Panc1 (cell line): Measurements from ENCODE around the gene GUCY2D. TPM values are rescaled to one million over a fixed set of nuclear protein-coding genes. Genes with fewer than 3 reads are reported as not detected.

Source experiments
- ATAC-seq: fragments of 200-7000 bp; cut with Tn5 transposase; 2 replicates; pipeline ENCODE4 v1.9.1; 2020; ENCODE audit warnings: mild to moderate bottlenecking, moderate library complexity
- BruUV-seq: library from RNA; stranded (reverse); fragments of 400-500 nt; replicated peaks from 2 replicates; lab custom pipeline; 2021; lab: Mats Ljungman, UMichigan
- CTCF ChIA-PET: fragments of 300-600 bp; sonication (Branson Sonifier 250); formaldehyde crosslinking; loops from one replicate; lab custom pipeline; 2022; ENCODE audit warnings: antibody characterized with exemption; lab: Charles Lee
- POLR2A ChIA-PET: fragments of 300-600 bp; sonication (Branson Sonifier 250); formaldehyde crosslinking; loops from one replicate; lab custom pipeline; 2022; ENCODE audit warnings: antibody characterized with exemption; lab: Charles Lee
- DNase-seq: peaks from one replicate; pipeline ENCODE4 v3.0.0-alpha.2; 2010; ENCODE audit warnings: low read depth, low spot score
- H3K27ac ChIP-seq: 2 replicates; pipeline ENCODE4 v1.5.1; 2011; ENCODE audit warnings: mild to moderate bottlenecking, low read length, inconsistent platforms
- H3K27me3 ChIP-seq: fragments of 200-500 bp; sonication (Bioruptor generic); 2 replicates; pipeline ENCODE4 v1.6.0; 2014; ENCODE audit warnings: low read length, inconsistent platforms; ENCODE audit not compliant: control insufficient read depth, insufficient read depth
- H3K36me3 ChIP-seq: fragments of 200-500 bp; sonication (Bioruptor generic); 2 replicates; pipeline ENCODE4 v1.5.1; 2014; ENCODE audit warnings: inconsistent platforms, mild to moderate bottlenecking, low read length, moderate library complexity; ENCODE audit not compliant: control insufficient read depth, insufficient read depth
- H3K4me1 ChIP-seq: 2 replicates; pipeline ENCODE4 v1.5.1; 2011; ENCODE audit warnings: inconsistent platforms, mild to moderate bottlenecking, low read length, moderate library complexity; ENCODE audit not compliant: control insufficient read depth, insufficient read depth
- H3K4me3 ChIP-seq, 2 experiments: 2 replicates each; pipeline ENCODE4 v1.5.1; 2011 to 2012; ENCODE audit warnings: low read depth in 2 of 2, low read length in 2 of 2, mild to moderate bottlenecking in 2 of 2, inconsistent platforms in 1 of 2, moderate library complexity in 1 of 2
- H3K9me3 ChIP-seq: fragments of 200-500 bp; sonication (Bioruptor generic); 2 replicates; pipeline ENCODE4 v1.5.1; 2014; ENCODE audit warnings: low read depth, mild to moderate bottlenecking, inconsistent platforms, low read length, moderate library complexity; ENCODE audit not compliant: control insufficient read depth, insufficient read depth
- POLR2AphosphoS5 ChIP-seq: IDR thresholded peaks from 2 replicates; pipeline ENCODE4 v1.6.1; 2012; ENCODE audit warnings: mild to moderate bottlenecking, low read depth, low read length, moderate library complexity
- SIN3A ChIP-seq: IDR thresholded peaks from 2 replicates; pipeline ENCODE4 v1.6.1; 2012; ENCODE audit warnings: low read depth, mild to moderate bottlenecking, low read length, moderate library complexity, borderline replicate concordance; ENCODE audit not compliant: insufficient read depth
- TCF7L2 ChIP-seq: IDR thresholded peaks from 2 replicates; pipeline ENCODE4 v1.6.1; 2011; ENCODE audit warnings: mild to moderate bottlenecking, low read depth, low read length, inconsistent platforms
- in situ Hi-C: cut with HindIII; loops from 2 replicates; pipeline ENCODE4 v1.10.0; 2016; ENCODE audit warnings: low sequenced_read_pairs, low pct_unique_long_range_greater_than_20kb
- intact Hi-C: fragments of 100-400 bp; cut with micrococcal nuclease; formaldehyde crosslinking; loops from one replicate; pipeline ENCODE4 v1.10.0; 2022; ENCODE audit not compliant: unreplicated experiment
- total RNA-seq: library from RNA; stranded (reverse); gene quantifications from one replicate; pipeline ENCODE4 v1.2.1, GENCODE V29; 2021; ENCODE audit not compliant: unreplicated experiment
- TF ChIP-seq, protein P1 (sequence below), 2 experiments: IDR thresholded peaks; 2 replicates each; pipeline ENCODE4 v1.6.1; 2011 to 2012; ENCODE audit warnings: low read depth in 2 of 2, control low read depth in 1 of 2, low read length in 1 of 2, mild to moderate bottlenecking in 1 of 2, moderate library complexity in 1 of 2; ENCODE audit not compliant: insufficient read depth in 1 of 2
- TF ChIP-seq, protein P2 (sequence below): fragments of 450-650 bp; IDR thresholded peaks from 2 replicates; pipeline ENCODE4 v1.5.1; 2017; ENCODE audit warnings: mild to moderate bottlenecking

GUCY2D gene
- total RNA-seq, 1 experiment from 2014 or later: not detected

DNA sequence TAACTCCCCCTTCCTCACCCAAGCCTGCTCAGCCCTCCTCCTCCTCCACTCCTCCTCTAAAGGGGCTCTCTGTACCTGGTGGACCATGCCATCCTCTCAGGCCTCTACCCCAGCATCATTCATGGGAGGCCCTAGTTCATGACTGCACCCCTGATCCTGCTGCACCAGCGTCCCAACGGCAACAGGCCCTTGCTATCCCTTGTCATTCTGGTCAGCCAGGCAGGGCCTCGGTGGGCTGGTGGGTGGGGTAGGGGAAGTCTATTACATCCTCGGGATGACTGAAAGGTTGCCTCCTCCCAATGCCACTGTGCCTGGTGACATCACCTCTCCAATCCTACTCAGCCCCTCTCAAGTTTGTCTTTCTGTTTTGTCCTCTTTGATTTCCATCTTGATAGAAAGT, 65.4 kb downstream of the GUCY2D start:
- DNase-seq: no peak
- no peaks in the 10 kb centered on the region for H3K27me3 ChIP-seq
- in situ Hi-C loops (no loop called here), intact Hi-C loops (no loop called here)
- no peaks in the 10 kb centered on the region for H3K9me3 ChIP-seq
- no peaks in the 10 kb centered on the region; the same call in 1 of the 2 replicates for H3K36me3 ChIP-seq
- no peaks in the 10 kb centered on the region for H3K4me1 ChIP-seq
- ChIA-PET CTCF (no interaction called here), POLR2A (no interaction called here)
- H3K4me3 ChIP-seq: no peak overlapping the region
- BruUV-seq: no TSS peak
- no peak for ATAC-seq
- H3K27ac ChIP-seq: no peak overlapping the region
- TF ChIP-seq SIN3A (no peak), TCF7L2 (no peak), POLR2AphosphoS5 (no peak)
- TF ChIP-seq, protein P1, sequence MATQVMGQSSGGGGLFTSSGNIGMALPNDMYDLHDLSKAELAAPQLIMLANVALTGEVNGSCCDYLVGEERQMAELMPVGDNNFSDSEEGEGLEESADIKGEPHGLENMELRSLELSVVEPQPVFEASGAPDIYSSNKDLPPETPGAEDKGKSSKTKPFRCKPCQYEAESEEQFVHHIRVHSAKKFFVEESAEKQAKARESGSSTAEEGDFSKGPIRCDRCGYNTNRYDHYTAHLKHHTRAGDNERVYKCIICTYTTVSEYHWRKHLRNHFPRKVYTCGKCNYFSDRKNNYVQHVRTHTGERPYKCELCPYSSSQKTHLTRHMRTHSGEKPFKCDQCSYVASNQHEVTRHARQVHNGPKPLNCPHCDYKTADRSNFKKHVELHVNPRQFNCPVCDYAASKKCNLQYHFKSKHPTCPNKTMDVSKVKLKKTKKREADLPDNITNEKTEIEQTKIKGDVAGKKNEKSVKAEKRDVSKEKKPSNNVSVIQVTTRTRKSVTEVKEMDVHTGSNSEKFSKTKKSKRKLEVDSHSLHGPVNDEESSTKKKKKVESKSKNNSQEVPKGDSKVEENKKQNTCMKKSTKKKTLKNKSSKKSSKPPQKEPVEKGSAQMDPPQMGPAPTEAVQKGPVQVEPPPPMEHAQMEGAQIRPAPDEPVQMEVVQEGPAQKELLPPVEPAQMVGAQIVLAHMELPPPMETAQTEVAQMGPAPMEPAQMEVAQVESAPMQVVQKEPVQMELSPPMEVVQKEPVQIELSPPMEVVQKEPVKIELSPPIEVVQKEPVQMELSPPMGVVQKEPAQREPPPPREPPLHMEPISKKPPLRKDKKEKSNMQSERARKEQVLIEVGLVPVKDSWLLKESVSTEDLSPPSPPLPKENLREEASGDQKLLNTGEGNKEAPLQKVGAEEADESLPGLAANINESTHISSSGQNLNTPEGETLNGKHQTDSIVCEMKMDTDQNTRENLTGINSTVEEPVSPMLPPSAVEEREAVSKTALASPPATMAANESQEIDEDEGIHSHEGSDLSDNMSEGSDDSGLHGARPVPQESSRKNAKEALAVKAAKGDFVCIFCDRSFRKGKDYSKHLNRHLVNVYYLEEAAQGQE (IDR thresholded peaks at IDR 0.05; ENCODE audit: insufficient read depth in 1 of 2, low read depth in 2 of 2, low read length in 1 of 2): no peak
- TF ChIP-seq, protein P2, sequence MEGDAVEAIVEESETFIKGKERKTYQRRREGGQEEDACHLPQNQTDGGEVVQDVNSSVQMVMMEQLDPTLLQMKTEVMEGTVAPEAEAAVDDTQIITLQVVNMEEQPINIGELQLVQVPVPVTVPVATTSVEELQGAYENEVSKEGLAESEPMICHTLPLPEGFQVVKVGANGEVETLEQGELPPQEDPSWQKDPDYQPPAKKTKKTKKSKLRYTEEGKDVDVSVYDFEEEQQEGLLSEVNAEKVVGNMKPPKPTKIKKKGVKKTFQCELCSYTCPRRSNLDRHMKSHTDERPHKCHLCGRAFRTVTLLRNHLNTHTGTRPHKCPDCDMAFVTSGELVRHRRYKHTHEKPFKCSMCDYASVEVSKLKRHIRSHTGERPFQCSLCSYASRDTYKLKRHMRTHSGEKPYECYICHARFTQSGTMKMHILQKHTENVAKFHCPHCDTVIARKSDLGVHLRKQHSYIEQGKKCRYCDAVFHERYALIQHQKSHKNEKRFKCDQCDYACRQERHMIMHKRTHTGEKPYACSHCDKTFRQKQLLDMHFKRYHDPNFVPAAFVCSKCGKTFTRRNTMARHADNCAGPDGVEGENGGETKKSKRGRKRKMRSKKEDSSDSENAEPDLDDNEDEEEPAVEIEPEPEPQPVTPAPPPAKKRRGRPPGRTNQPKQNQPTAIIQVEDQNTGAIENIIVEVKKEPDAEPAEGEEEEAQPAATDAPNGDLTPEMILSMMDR: no peak

DNA sequence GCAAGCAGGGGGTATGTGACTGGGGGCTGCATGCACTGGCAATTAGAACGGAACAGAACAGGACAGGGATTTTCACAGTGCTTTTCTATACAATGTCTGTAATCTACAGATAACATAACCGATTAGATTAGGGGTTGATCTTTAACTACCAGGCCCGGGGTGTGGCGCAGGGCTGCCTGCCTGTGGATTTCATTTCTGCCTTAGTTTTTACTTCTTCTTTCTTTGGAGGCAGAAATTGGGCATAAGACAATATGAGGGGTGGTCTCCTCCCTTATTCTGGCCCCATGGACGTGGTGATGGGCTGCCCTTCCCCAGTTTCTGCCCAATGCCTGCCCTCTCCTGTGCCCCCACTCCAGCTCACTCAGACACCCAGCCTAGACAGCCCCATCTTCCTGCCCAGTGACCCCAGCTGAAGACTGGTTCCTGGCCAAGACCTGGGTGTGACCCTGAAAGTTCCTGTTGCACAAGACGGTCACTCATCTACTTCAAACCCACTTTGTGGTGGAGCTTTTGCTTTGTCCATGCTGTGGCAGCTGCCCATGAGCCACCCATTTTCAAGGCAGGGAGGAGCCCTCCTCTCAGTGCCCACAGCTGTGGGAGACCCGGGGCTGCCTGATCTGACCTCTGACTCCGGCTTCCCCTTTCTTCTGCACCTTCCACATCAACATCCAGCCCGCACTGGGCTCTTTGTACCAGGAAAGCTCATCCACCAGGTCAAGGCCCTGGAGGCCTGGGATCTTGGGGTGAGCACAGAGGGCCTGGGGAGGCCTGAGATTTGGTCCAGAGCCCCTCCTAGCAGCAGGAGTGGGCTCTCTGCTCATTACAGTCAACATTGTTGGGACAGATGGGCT, 66.5 kb downstream of the GUCY2D start:
- TF ChIP-seq, protein P2: no peak
- no peak for TF ChIP-seq POLR2AphosphoS5
- DNase-seq (no peak), ATAC-seq (no peak)
- H3K27me3 ChIP-seq: no peaks in the 10 kb centered on the region
- intact Hi-C loops: no loop called here
- H3K4me1 ChIP-seq: no peaks in the 10 kb centered on the region
- CTCF ChIA-PET: no interaction called here
- H3K4me3 ChIP-seq: no peak overlapping the region
- H3K36me3 ChIP-seq: no peaks in the 10 kb centered on the region; the same call in 1 of the 2 replicates
- in situ Hi-C loops: no loop called here
- POLR2A ChIA-PET: no interaction called here
- no TSS peak for BruUV-seq
- H3K27ac ChIP-seq: no peak overlapping the region
- no peaks in the 10 kb centered on the region for H3K9me3 ChIP-seq
